Spleen (tissue), 7 donors: Measurements from ENCODE around the gene CEP55.

ENCODE experiments used
- POLR2A ChIP-seq, 3 donors: fragments of 450-650 bp; IDR thresholded peaks; one replicate each; pipeline ENCODE4 v1.5.1; 2017; ENCODE audit warnings: antibody characterized with exemption in 3 of 3, mild to moderate bottlenecking in 1 of 3
- TF ChIP-seq, protein P1 (sequence below), 11 experiments: fragments of 200-600 bp in 7 of 11; fragments of 450-650 bp in 4 of 11; sonication (generic) in 4 of 11; IDR thresholded peaks in 8 of 11; conservative IDR thresholded peaks in 3 of 11; 1 replicate in 7 of 11; 2 replicates in 4 of 11; pipeline versions ENCODE4 v1.4.0 to v1.8.0; 2016 to 2021; ENCODE audit warnings: antibody characterized with exemption in 11 of 11, inconsistent platforms in 4 of 11, mild to moderate bottlenecking in 1 of 11
- donor health status: DM: no; HTN: no; CAD: no; lungs with moderate emphysema.
- donor health status: DM: no; HTN: no; CAD: no.
- donor health status: DM: no; HTN: no; CAD: no.

- TF ChIP-seq, protein P1, sequence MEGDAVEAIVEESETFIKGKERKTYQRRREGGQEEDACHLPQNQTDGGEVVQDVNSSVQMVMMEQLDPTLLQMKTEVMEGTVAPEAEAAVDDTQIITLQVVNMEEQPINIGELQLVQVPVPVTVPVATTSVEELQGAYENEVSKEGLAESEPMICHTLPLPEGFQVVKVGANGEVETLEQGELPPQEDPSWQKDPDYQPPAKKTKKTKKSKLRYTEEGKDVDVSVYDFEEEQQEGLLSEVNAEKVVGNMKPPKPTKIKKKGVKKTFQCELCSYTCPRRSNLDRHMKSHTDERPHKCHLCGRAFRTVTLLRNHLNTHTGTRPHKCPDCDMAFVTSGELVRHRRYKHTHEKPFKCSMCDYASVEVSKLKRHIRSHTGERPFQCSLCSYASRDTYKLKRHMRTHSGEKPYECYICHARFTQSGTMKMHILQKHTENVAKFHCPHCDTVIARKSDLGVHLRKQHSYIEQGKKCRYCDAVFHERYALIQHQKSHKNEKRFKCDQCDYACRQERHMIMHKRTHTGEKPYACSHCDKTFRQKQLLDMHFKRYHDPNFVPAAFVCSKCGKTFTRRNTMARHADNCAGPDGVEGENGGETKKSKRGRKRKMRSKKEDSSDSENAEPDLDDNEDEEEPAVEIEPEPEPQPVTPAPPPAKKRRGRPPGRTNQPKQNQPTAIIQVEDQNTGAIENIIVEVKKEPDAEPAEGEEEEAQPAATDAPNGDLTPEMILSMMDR (IDR thresholded peaks at IDR 0.05 in 8 of 11, conservative IDR thresholded peaks at IDR 0.05 in 3 of 11), result no peak
- no peak for TF ChIP-seq POLR2A (IDR thresholded peaks at IDR 0.05)
These were observed 4.8 kb upstream of the CEP55 start for GRCh38 chr10:93491602-93492121.
